Measurements from ENCODE around the gene EPN1.

- TF ChIP-seq EZH2 (IDR thresholded peaks at IDR 0.05), result no peak
- no peak for TF ChIP-seq FOXP2 (optimal IDR thresholded peaks at IDR 0.05; ENCODE audit: control extremely low read depth, extremely low read length, insufficient read depth)
- TF ChIP-seq POLR2AphosphoS5 (IDR thresholded peaks at IDR 0.05; ENCODE audit: borderline replicate concordance, low read depth, low read length), result no peak
Observed at GRCh38 chr19:55700813-55701212, 25.8 kb downstream of the EPN1 start.
